T-helper 1 cell treated with Interleukin-12 subunit alpha and Interleukin-12 subunit beta and Interleukin-4 antibody, amounts not matched to agents 30 μg/mL and 1 μg/mL, for 36 hours (primary cell): ENCODE measurements around the gene NUBP1.
A peak's percentile ranks its signal among the peaks of the same experiment; 100 is the strongest.

ENCODE experiments used
- H3K27ac Mint-ChIP-seq: one replicate; pipeline ENCODE4 v1.8.0; 2021; ENCODE audit warnings: mild to moderate bottlenecking, mixed read lengths
- H3K27me3 Mint-ChIP-seq: one replicate; pipeline ENCODE4 v1.8.0; 2021; ENCODE audit warnings: low read depth, mixed read lengths
- H3K36me3 Mint-ChIP-seq: one replicate; pipeline ENCODE4 v1.8.0; 2021; ENCODE audit warnings: low read depth, mixed read lengths
- H3K4me1 Mint-ChIP-seq: one replicate; pipeline ENCODE4 v1.8.0; 2021; ENCODE audit warnings: low read depth, mixed read lengths
- H3K4me3 Mint-ChIP-seq: one replicate; pipeline ENCODE4 v1.8.0; 2021; ENCODE audit warnings: mild to moderate bottlenecking, moderate library complexity, mixed read lengths
- H3K9me3 Mint-ChIP-seq: one replicate; pipeline ENCODE4 v1.8.0; 2021; ENCODE audit warnings: mixed read lengths

The NUBP1 gene

DNA sequence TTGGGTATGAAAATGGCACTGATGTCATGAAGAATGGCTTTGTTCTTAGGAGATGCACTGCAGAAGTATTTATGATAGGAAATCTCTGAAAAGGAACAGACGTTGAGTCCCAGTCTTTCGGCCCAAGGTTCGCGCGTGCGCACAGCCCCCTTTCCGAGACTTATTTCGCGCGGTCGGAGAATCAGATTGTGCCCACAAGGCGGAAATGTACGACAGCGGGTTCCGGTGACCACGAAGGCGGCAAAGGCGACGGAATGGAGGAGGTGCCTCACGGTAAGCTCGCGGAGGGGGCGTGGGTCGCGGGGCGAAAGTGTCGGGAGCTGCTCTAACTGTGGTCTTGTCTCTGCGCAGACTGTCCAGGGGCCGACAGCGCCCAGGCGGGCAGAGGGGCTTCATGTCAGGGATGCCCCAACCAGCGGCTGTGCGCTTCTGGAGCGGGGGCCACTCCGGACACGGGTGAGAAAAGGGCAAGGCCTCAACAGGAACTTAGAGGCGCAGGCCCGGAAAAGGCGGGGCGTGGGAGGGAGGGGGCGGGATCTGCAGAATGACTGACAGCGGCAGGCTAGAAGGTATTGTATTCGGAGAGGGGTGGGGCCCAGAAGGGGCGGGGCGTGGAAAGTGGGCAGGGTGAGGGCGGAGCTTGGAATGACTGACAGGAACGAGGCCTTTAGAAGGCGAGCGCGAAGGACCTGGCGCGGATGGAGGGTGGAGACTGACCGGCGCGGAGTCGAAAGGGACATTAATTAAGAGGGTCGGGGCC lies at the start of gene NUBP1:
NUBP1 (plus strand) TSS at position 233 of the 760 bp plus-strand sequence; CDS start at position 255, 22 bp downstream.
- peaks cover 39% of the 10 kb centered on the region for H3K4me1 Mint-ChIP-seq
- H3K27me3 Mint-ChIP-seq = no peaks in the 10 kb centered on the region
- no peaks in the 10 kb centered on the region for H3K9me3 Mint-ChIP-seq
- peaks cover 13% of the 10 kb centered on the region for H3K36me3 Mint-ChIP-seq
- H3K4me3 Mint-ChIP-seq = peak within 1 kb of the TSS; percentile 92
- peak within 1 kb of the TSS; percentile 88 for H3K27ac Mint-ChIP-seq

GRCh38 chr16:10693889-10694288 lies 49.8 kb upstream of the NUBP1 start:
- no peaks in the 10 kb centered on the region for H3K27me3 Mint-ChIP-seq
- no peaks in the 10 kb centered on the region for H3K36me3 Mint-ChIP-seq
- H3K9me3 Mint-ChIP-seq = no peaks in the 10 kb centered on the region
- peaks cover 1% of the 10 kb centered on the region for H3K4me1 Mint-ChIP-seq
- H3K27ac Mint-ChIP-seq = no peak overlapping the region
- no peak overlapping the region for H3K4me3 Mint-ChIP-seq

- no peak overlapping the region for H3K4me3 Mint-ChIP-seq
- H3K36me3 Mint-ChIP-seq = no peaks in the 10 kb centered on the region
- no peaks in the 10 kb centered on the region for H3K9me3 Mint-ChIP-seq
- peaks cover 1% of the 10 kb centered on the region for H3K4me1 Mint-ChIP-seq
- H3K27me3 Mint-ChIP-seq = no peaks in the 10 kb centered on the region
- H3K27ac Mint-ChIP-seq = no peak overlapping the region
These were observed 49.3 kb upstream of the NUBP1 start for GRCh38 chr16:10694306-10694705.

DNA sequence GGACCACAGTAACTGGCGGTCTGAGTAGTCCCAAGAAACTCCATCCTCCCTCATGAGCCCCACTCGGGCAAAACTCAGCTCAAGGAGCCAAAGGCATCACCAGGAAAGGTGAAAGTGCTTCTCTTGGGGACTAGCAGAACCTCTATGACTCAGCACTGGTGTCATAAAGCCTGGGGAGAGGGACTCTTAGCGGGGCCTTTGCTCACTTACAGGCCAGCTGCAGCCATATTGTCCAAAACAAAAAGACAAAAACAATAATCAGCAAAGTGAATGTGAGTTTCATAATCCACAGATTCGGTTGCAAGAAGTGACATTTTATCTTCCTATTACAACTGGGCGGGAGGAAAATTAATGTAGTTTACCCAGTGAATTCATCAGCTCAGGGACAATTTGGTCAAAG lies 48.8 kb upstream of the NUBP1 start, which contains the start of gene TEKT5:
TEKT5 (minus strand) TSS at position 101 of the 400 bp plus-strand sequence; CDS start at position 44, 57 bp downstream.
- Mint-ChIP-seq H3K27ac (no peak within 1 kb of the TSS), H3K9me3 (no peaks in the 10 kb centered on the region), H3K4me3 (no peak within 1 kb of the TSS), H3K4me1 (peaks cover 1% of the 10 kb centered on the region), H3K36me3 (no peaks in the 10 kb centered on the region), H3K27me3 (no peaks in the 10 kb centered on the region)

DNA sequence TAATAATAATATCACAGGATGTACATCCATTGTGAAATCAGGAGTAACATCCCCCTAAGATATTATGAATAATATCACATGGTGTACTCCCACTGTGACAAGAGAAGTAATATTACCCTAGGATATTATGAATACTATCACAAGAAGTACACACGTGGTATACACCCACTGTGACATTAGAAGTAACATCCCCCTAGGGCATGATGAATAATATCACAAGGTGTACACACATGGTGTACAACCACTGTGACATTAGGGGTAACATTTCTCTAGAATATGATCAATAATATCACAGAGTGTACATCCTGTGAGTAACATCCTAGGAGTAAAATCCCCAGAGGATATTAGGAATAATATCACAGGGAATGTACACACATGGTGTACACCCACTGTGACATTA lies 43.9 kb upstream of the NUBP1 start:
- Mint-ChIP-seq H3K36me3 (no peaks in the 10 kb centered on the region), H3K4me1 (peaks cover 1% of the 10 kb centered on the region), H3K27me3 (no peaks in the 10 kb centered on the region), H3K27ac (no peak overlapping the region), H3K4me3 (no peak overlapping the region), H3K9me3 (no peaks in the 10 kb centered on the region)

DNA sequence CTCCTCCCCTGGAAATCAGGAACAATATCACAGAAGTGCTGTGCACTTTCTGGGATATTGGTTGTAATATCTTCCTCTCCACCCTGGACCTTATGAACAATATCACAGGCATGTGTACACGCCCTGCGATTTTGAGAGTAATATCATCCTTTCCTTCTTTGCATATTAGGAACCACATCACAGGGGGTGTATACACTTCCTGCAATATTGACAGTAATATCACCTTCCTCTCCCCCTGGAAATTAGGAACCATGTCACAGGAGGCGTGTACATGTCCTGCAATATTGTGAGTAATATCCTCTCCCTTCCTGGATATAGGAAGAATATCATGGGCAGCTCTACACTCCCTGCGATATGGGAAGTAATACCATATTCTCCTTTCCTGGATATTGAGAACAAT lies 34.7 kb upstream of the NUBP1 start:
- H3K27ac Mint-ChIP-seq = no peak overlapping the region
- no peaks in the 10 kb centered on the region for H3K36me3 Mint-ChIP-seq
- no peaks in the 10 kb centered on the region for H3K9me3 Mint-ChIP-seq
- H3K4me1 Mint-ChIP-seq = no peaks in the 10 kb centered on the region
- H3K4me3 Mint-ChIP-seq = no peak overlapping the region
- H3K27me3 Mint-ChIP-seq = no peaks in the 10 kb centered on the region

DNA sequence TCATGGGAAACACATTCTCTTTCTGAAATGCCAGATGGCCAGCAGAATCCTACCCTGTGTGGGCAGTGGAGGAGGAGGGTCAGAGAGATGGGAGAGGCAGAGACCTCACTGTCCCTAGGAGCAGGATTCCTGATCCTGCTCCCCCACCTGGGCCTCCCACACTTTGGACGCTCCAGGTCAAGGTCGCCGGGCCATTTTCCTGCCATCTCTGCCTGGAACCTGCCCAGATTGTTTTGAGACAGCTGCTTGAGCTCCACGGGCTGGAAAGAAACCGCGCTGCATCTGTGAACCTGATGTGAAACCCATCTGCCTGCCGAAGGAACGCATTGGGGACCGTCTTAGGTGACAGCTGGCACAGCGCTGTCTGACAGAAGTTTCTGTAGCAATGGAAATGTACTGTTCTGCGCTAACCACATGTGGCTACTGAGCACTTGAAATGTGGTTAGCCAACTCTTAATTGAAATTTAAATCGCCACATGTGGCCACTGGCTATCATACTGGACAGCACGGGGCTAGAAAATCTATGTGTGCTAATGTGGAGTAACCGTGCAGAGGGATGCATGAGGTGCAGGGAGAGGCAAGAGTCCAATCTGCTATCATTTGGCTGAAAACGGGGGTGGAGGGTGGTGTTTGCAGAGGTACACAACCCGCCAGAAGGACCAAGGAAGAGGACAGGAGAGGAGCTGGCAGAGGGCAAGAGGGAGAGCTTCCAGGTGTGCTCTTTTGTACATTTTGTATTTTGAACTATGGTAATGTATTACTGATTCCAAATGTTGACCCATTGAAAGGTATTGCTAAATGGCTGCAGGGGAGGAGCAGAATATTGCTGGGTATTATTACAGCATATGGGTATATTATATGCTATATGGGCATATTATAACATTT lies 15.4 kb upstream of the NUBP1 start:
- H3K9me3 Mint-ChIP-seq = no peaks in the 10 kb centered on the region
- H3K4me3 Mint-ChIP-seq = no peak overlapping the region
- H3K27ac Mint-ChIP-seq = no peak overlapping the region
- H3K27me3 Mint-ChIP-seq = no peaks in the 10 kb centered on the region
- no peaks in the 10 kb centered on the region for H3K36me3 Mint-ChIP-seq
- H3K4me1 Mint-ChIP-seq = no peaks in the 10 kb centered on the region

DNA sequence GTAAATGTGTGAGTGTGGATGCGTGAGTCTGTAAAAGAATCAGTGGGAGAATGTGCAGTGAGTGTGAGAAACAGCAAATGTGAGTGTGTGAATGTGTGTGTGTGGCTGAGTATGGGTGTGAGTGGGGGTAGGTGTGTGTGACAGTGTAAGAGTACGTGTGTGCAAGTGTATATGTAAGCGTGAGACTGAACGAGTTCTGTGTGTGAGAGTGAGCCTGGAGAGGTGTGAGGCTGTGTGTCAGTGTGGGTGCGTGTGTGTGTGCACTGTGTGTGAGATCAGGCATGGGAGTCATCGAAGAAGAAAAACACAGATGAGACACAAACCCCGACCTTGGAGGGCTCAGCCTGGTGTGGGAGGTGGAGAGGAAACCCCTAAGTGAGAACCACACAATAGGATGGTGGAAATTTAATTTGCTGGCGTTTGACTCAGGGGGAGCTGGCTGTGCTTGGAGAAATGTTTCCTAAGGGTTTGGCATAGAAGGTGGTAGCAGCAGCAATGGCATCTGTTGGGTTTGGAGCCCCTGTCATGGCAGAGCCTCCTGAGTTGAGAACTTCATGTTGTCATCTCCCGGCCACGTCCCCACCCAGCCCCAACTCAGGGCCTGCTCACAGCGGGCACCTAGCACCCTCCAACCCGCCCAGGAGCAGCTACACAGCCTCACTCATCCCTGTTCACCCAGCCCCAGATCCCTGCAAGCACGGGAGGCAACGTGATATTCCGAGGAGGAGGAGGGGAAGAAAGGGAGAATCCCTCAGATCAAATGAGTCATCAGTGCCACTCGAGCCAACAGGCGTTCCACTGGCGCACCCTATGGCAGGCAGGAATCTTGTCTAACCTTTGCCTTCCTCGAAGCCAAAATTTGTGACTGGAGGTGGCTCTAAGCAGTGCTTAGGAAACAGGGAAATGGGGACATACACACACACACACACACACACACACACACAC lies 14.3 kb upstream of the NUBP1 start:
- Mint-ChIP-seq H3K9me3 (no peaks in the 10 kb centered on the region), H3K4me3 (no peak overlapping the region), H3K36me3 (no peaks in the 10 kb centered on the region)

DNA sequence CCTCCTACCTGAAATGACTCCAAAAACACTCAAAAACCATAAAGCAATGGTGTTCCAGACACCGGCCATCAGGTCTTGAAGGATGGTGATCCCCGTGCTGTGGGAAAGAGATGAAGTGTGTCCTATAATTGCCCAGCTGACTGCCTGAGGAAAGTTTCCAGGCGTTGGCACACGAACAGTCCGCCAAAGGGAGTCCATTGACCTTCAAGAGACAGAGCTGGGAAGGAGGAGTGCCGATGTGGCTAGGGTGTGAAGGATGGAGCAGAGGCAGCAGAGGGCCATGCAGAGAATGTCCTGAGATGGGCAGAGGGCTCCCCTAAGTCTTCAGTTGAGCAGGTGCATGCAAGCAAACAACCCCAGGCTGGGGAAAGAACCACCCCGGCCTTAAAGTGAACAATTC lies 11.9 kb upstream of the NUBP1 start:
- Mint-ChIP-seq H3K27ac (no peak overlapping the region), H3K27me3 (no peaks in the 10 kb centered on the region), H3K4me3 (no peak overlapping the region), H3K4me1 (no peaks in the 10 kb centered on the region), H3K36me3 (no peaks in the 10 kb centered on the region), H3K9me3 (no peaks in the 10 kb centered on the region)

More for the DNA sequence above, 14.3 kb upstream of the NUBP1 start:
- no peaks in the 10 kb centered on the region for H3K27me3 Mint-ChIP-seq
- no peaks in the 10 kb centered on the region for H3K4me1 Mint-ChIP-seq
- no peak overlapping the region for H3K27ac Mint-ChIP-seq

DNA sequence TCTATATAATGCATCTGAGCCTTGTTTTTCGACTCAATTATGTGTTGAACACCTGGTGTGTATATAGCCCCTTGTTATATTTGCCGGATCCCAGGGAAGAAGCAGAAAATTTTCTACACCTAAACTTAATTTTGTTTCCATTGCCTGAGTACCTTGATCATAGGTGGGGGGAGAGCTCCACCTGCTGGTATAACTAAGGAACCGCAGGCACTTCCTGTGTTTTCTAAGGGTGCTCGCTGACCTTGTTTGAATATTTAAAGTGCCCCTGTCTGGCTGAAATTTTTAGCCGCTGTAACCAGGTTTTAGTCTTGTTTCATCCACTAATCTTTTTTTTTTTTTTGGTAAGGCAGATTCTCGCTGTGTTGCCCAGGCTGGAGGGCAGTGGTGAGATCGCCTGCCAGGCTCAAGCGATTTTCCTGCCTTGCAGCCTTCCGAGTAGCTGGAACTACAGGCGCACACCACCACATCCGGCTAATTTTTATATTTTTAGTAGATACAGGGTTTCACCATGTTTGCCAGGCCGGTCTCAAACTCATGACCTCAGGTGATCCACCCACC lies 6.5 kb upstream of the NUBP1 start:
- Mint-ChIP-seq H3K27ac (no peak overlapping the region), H3K4me3 (no peak overlapping the region), H3K4me1 (peaks cover 21% of the 10 kb centered on the region)

DNA sequence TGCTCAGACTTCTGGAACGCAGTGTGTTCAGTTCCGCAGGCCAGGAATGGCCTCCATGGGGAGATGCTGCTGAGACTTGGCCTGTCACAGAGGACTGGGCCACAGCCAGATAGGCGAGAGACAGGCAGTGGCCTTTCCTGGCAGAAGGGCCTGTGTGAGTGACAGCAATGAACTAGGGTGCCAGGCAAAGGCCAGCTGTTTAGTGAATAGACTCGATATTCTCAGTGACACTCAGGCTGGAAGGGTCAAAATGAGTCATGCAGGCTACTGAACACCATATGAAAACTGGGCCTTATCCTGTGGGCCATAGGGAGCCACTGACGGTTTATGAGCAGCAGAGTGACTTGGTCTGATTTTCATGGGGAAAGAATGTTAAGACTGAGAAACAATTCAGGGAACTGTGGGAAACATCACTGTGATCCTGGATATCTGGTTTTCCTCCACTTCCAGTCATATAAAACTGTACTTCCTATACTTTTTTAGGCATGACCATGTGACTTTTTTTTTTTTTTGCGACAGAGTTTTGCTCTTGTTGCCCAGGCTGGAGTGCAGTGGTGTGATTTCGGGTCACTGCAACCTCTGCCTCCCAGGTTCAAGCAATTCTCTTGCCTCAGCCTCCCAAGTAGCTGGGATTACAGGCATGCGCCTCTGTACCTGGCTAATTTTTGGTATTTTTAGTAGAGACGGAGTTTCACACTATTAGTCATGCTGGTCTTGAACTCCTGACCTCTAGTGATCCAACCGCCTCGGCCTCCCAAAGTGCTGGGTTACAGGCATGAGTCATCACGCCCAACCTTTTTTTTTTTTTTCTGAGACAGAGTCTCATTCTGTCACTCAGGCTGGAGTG lies 5.2 kb upstream of the NUBP1 start:
- Mint-ChIP-seq H3K27ac (no peak overlapping the region), H3K9me3 (no peaks in the 10 kb centered on the region), H3K4me3 (no peak overlapping the region), H3K27me3 (no peaks in the 10 kb centered on the region), H3K4me1 (peaks cover 29% of the 10 kb centered on the region), H3K36me3 (no peaks in the 10 kb centered on the region)

More for the DNA sequence above, 6.5 kb upstream of the NUBP1 start:
- no peaks in the 10 kb centered on the region for H3K27me3 Mint-ChIP-seq
- no peaks in the 10 kb centered on the region for H3K9me3 Mint-ChIP-seq
- no peaks in the 10 kb centered on the region for H3K36me3 Mint-ChIP-seq

GRCh38 chr16:10740000-10740844 lies 3.4 kb upstream of the NUBP1 start:
- H3K27ac Mint-ChIP-seq = no peak overlapping the region

More at GRCh38 chr16:10740000-10740844, 3.4 kb upstream of the NUBP1 start:
- Mint-ChIP-seq H3K27me3 (no peaks in the 10 kb centered on the region), H3K9me3 (no peaks in the 10 kb centered on the region), H3K4me1 (peaks cover 36% of the 10 kb centered on the region), H3K4me3 (no peak overlapping the region), H3K36me3 (no peaks in the 10 kb centered on the region)
